Activated naive CD4-positive, alpha-beta T cell treated with anti-CD3 and anti-CD28 coated beads, Interleukin-2, amount 50 U/mL, for 16 hours (primary cell): ENCODE measurements around the gene NRDC.
"Not testable (repeated sequence)": the region's sequence is repeated elsewhere in the genome, so short reads cannot be mapped to it uniquely, and the experiment has no call there.

Source experiments
- DNase-seq: peaks from one replicate; pipeline ENCODE4 v3.0.0-alpha.2; 2020

The NRDC gene

DNA sequence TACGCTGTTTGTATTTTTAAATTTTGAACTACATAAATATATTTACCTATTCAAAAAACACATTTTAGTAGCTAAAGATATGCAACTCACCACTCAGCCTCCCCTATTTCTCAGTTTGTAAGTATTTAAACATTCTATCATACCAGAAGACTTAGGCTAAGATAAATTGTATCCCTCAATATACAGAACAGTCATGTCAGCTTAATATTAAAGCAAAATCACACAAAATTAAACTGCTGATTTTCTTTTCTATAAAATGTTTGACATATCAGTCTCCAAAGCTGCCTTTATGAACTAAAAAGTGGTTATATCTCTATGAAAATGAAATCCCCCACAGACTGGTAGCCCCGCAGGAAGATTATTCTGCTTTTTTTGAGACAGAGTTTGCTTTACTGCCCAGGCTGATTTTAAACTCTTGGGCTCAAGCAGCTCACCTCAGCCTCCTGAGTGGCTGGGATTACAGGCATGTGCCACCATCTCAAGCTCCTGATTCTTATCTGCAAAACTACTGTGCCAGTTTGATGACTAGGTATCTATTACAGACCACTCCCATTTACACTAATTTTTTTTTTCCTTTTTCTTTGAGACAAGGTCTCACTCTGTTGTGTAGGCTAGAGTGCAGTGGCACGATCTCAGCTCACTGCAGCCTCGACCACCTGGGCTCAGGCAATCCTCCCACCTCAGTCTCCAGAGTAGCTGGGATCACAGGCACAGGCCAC, 37.6 kb downstream of the NRDC start:
- no peak for DNase-seq

DNA sequence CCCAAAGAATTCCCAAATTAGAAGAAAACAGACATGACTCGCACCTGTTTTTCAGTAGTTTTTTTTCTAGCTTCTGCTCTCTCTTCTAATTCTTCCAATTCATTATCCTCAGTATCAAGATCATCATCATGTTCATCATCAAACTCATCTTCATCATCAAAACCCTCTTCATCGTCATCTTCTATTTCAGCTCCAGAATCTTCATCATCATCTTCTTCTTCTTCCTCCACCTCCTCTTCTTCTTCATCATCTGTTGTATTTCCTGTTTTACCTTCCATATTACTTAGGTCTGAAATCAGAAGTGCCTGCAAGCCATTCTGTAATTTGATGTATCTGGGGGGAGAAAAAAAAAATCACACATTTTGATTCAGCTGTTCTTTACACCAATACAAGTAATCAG, 38.3 kb downstream of the NRDC start:
- no peak for DNase-seq

DNA sequence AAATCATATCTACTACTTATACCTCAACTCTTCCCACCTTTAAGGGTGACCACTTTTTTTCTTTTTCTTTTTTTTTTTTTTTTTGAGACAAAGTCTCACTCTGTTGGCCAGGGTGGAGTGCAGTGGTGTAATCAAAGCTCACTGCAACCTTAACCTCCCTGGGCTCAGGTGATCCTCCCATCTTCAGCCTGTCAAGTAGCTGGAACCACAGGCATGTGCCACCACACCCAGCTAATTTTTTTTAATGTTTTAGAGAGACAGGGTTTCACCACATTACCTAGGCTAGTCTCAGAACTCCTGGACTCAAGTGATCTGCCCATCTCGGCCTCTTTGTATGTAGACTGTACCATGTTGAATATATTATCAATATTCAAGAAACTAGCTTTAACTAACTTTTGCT, 39.4 kb downstream of the NRDC start:
- DNase-seq: no peak

DNA sequence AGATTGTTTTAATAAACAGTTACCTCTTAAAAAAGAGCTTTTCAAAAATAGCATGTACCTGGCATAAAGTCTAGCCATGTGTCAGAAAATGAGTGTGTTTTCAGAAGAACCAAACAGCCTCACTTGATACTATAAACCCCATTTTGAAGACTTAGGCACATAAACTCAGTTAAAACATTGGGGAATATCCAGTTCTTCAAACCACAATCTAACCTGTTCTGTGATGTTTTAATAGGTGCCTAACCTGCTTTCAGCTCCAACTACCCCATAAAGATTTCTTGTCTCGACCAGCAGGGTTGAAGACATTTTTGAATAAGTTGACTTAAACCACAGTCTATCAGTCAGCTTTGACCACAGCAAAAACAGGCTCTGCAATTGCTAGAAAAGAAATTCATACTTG, 41.3 kb downstream of the NRDC start:
- no peak for DNase-seq

DNA sequence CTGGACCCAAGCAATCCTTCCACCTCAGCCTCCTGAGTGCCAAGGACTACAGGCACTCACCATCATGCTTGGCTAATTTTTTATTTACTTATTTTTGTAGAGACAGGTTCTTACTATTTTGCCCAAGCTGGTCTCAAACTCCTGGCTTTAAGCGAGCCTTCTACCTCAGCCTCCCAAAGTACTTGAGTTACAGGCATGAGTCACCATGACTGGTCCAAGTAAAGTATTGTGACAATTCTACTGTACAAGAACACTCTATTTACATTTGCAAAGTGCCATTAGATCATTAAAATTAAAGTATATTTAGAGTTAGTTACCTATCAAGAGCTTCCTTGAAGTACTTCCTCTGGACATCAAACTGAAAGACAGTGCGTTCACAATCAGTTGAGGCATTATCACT, 44.8 kb downstream of the NRDC start:
- DNase-seq: no peak

DNA sequence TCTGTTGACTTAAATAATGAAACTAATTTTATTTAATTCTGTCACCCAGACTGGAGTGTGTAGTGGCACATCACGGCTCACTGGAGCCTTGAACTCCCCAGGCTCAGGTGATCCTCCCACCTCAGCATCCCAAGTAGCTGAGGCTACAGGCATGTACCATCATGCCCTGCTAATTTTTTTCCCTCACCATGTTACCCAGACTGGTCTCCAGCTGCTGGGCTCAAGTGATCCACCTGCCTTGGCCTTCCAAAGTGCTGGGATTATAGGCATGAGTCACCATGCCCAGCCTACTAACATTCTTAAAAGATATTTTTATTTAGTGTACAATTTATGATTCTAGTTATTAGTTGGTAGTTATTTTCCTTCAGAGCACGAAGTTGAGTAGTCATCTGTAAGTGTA, 49.5 kb downstream of the NRDC start:
- no peak for DNase-seq

DNA sequence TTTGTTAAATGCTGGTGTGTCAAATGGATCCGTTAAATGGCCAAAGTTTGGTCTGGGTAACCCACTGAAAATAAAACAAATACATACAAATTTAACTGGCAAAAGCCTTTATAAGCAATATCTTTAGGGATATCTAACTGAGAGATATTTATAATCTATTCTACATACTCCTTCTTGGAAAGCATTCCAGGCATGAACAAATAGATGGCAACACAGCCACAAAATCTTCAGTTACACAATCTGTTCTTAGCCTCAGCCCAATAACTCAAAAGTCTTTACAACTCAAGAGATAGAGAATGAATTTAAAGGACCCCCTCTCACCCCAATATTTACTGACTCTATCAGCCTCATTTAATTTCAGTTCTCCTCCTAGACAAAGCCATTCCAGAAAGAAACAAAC, 58.7 kb downstream of the NRDC start:
- no peak for DNase-seq

DNA sequence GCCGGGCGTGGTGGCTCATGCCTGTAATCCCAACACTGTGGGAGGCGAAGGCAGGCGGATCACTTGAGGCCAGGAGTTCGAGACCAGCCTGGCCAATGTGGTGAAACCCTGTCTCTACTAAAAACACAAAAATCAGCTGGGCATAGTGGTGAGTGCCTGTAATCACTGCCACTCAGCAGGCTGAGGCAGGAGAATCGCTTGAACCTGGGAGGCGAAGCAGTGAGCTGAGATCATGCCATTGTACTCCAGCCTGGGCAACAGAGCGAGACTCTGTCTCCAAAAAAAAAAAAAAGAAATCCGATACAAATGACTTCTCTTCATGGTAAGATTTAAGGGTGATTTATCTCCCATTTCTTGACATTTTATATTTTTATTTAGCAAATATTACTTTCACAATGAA, 59.5 kb downstream of the NRDC start:
- DNase-seq: not testable (repeated sequence)

DNA sequence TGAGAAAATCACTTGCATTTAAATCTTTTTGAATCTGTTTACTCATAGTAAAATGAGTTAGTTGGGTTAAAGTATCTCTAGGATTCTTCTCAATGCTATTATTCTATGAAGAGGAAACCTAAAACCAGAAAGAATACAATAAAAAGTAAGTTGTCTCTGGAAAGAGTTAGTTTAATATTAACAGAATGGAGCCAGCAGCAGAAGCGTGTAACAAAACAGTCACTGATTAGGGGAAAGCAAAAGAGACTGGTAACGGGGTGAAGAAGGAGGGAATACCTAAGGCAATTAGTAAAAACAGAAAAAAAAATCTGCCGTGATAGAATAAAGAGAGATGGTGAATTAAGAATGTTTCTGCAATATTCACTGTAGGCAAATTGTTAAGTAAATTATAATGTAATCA, 60.0 kb downstream of the NRDC start:
- no peak for DNase-seq

DNA sequence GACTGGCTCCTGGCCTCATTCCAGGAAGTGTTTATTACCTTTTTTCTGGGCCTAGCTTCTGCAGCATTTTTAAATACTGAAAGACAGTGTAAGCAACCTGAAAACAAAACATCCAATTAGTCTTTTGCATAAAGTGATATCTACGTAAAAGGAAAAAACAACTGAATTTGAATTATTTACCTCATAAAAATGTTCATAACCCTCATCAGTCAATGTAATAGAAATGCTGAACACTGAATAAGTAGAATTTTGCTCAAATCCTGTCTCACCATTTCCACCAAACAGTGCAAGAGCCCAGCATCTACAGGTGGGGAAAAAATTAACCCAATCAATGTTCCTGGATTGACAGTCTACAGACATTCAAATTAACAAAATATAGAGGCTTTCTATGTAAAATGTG, 64.0 kb downstream of the NRDC start:
- DNase-seq: no peak

DNA sequence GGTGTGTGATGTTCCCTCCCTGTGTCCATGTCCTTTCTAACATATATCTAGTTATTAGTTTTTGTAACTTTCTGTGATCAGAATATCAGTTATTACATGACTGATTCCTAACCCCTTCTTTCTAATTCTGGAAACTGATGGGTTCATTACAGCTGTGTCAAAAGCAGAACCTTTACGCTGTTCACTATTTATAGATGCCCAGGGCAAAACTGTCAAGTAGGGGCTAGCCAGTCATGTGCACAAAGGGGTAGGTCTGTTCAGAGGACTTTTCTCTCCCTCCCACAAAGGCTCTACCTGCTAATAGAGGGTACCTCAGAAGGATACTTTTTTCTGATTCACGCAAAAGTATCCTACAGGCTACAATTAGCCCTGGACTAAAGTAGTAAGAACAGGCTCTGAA, 79.2 kb downstream of the NRDC start:
- no peak for DNase-seq

DNA sequence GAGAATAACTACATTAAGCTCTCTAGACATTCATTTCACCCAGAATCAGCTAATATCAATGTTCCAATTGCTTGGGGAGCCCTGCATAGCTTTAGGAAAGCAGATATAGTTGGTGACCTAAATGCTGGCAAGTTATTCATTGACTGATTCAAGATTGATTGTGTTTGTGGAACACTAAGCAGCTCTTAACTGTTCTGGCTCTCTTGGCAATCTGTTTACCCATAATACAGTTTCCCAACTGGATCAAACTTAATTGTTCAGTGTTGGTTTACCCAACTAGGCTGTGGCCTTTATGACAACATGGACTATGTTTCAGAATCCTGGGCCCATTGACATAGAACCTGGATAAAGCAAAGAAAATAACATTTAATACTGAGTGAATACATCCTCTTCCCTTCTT, 83.7 kb downstream of the NRDC start:
- DNase-seq: no peak

DNA sequence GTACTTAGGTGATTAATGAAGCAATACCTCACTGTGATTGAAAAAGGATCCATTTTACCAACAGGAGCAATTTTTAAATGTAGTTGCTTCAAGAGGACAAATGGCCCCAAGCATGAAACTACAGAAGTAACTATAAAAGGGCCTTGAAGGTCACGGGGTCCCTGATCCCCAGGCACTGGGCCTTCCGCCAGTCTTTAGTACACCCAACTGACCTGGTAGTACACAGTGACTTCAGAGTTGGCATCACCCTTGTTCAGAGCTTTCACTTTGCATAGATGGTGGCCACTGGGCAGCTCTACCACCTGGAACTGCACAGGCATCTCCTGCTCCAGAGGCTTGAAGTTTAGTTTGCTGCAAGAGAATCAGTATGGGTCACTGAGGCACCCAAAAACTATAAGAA, 84.3 kb downstream of the NRDC start:
- DNase-seq: no peak

DNA sequence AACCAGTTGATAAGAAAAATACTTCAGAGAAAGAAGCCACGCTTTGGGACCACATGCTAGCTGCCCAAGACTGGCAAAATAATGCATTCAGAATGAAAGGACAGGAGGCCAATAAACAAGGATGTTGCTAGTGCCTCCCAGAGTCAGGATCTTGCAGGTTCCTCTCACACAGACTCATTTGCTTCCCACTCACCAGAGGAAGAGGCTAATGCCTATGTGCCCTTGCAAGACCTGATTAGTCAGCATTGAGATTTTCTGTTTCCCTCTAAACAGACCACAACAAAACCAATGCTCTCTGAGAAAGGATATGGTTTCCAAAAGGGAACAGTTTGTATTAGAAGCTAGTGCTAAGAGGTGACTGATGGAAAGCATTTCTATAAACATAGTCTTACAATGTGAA, 85.7 kb downstream of the NRDC start:
- no peak for DNase-seq

DNA sequence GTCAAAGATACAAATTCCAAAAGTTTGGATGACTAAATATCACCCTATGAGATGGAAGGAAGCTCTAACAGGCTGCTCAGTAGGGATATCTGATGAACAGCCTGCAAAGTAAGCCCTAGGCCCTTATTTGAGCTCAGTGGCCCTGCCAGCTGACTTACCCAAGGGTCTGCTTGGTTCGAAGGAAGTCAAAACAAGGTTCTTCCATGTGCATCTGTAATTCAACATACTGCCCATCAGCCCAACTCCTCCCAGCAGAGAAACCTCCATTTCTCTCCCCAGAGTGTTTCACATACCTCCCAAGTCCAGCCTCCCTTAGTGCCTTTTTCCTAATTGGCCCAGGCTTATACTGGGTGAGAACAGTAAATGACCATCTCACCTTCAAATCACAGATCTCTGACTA, 86.6 kb downstream of the NRDC start:
- no peak for DNase-seq

DNA sequence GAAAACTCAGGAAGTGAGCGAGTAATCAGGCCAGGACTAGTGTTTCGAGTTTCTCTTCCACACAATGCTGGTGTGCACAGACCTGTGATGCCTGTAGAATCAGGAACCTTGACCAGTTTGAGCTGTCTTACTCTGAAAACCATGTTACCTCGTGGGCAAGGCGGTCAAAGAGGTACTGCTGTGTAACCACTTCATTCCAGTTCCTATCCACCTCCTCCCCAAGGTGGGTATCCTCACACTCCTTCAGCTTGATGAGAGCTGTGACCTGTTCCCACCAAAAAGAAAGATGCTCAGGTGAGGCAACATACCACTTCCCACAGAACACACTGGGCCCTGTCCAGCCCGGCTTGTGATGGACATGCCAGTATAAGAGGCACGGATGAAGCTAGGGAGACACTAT, 88.1 kb downstream of the NRDC start:
- no peak for DNase-seq

DNA sequence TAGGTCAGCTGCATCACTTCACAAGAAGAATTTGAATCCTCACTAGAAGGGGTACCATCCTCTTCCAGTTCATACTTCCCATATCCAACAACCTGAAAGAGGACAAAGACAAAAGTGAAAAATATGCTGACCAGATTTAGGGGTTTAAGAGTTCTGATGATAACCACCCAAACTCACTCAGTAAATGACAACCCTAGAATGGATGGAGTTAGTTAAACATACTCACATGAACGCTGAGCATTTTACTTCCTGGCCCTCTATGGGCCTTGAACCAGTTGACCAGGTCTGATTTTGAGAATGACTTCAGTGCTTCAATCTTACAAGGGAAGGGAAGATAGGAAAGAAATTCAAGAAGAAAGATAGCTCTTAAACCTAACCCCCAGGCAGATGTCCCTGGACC, 89.2 kb downstream of the NRDC start:
- DNase-seq: no peak

DNA sequence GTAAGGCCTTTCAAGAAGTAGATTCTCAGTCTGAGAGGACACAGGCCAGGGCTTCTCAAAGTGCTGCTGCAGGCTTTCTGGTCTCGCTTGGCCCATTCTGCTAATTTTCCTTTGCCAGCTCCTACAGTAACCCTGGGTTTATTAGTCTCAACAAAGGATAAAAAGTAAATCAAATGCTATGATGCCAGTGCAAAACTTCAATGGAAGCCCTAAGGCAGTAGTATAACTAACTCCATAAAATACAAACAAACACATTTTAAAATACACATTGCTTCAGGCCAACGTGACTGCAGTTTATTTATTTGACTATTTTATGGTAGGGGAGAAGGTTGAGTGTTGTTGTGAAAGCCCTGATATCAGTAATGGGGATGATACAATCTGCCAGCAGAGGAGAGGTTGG, 89.6 kb downstream of the NRDC start:
- no peak for DNase-seq

DNA sequence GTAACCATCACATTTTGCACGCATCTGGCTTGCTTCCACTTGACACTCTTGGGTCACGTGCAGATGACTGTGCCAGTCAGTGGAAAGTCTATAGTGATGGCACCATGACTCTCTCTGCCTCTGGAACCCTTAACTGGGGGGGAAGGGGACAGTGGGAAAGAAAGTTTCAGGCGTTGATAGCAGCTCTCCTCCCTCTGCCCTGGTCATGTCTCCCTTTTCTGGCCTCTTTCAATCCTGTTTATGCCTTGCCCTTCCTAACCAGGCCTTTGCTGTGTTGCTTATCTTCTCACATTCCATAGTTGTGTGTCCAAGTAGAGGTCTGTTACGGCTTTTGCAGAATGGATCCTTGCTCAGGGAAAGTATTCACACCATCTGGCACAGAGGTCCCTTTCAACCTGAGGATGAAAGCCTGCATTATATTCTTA, 93.5 kb downstream of the NRDC start:
- no peak for DNase-seq

DNA sequence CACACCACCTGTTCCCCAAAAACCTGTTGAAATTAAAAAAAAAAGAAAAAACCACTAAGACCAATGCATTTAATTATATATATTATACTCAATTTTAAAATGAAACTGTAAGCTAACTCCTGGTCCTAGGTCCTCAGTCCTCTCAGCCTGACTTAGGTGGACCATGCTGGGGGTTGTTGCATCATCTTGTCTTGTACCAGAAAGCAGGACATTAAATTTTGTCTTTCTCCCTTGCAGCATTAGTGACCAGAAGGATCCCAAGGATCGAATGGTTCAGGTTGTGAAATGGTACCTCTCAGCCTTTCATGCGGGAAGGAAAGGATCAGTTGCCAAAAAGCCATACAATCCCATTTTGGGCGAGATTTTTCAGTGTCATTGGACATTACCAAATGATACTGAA, 97.6 kb downstream of the NRDC start:
- DNase-seq: no peak

DNA sequence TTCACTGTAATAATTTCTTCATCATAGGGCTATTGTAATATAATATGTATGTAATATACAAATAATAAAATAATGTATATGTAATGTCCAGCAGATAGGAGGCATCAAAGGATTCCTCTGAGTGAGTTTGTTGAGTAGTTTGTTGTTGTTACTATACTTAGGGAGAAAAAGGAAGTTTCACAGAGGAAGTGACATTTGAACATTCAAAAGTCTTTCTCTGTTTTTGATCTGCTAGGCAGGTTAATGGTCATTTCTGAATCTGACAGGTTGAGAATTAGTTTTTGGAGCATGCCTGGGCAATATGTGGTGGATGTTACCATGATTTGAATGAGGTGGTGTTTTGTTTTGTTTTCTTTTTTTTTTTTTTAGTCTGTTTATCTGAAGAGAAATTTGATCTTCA, 102.1 kb downstream of the NRDC start:
- no peak for DNase-seq

DNA sequence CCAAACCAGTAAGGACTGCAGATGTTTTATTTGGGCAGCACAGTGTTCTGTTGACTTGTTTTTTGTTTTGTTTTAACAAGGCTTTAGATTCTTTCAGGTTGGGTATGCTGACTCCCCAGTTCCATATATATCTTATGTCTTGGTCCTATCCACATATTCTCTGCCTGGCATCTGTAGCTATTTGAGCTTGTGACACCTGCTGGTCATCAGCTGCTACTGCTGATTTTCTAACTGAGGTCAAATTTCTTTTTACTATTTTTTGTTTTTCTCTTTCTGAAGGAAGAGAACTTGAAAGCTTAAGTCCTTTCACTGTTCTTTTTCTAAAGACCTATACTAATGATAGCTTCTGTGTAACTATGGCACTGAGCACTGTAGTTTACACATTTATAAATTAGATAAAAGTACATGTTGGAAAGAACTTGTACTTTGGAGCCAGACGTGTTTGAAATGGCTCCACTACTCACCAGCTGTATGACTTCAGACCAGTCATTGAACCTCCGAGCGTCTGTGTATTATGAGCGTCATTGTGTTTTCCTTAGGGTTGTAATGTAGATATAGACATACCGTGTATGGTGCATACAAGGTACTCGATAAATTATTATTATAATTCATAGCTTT, 109.4 kb downstream of the NRDC start:
- no peak for DNase-seq

DNA sequence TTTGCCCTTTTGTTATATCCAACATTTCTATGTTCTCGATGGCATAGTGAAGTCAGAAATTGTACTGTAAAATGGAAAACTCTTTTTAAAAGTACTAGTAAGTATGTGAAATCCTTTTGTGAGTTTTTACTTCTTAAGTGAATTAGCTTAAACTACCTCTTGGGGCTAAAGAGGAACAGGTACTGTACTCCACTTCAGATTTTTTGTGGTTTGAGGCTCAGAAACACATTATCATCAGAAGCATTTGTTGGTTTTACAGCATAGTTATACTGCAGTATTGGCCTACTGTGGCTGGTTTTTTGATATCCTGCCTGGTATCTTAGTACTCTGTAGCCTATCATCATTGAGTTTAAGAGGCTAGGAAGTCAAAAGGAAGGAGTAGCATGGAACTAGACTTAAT, 117.2 kb downstream of the NRDC start:
- no peak for DNase-seq

DNA sequence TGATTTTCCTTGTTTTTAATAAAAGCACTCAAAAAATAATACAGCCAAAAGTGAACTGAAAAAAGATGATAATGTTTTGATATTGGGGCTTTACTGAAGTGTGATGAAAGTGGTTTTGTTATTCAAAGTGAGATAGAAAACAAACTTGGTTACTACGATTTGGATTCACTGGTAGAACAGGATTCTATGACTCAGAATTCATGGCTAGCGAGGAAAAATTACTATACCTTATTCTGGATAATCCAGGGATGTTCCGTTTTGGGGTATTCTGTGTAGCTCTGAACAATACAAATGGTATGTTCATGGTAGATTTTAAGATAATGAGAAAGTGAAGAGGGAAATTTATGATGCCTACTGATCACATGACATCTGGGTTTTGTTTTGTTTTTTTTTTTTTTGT, 117.7 kb downstream of the NRDC start:
- DNase-seq: no peak

DNA sequence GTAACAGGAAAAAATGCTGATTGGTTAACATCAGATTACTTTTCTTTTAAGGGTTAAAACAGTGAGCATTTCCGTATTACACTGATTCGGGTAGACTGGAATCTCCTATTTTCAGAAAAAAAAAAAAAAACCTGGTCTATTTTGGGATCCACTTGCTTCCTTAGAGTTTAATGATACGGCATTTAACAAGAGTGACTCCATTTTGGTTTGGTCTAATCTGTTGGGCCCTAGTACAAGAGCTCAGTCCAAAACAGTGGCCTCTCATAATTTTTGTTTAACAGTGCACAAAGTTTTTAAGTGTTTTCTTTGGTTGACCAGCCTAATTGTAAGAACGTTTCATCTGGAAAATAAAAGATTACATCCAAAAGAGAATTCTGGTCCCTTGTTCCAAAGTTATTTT, 120.2 kb downstream of the NRDC start:
- no peak for DNase-seq
